ENCODE results near the gene FAM124A. TPM values are rescaled to one million over a fixed set of nuclear protein-coding genes. Genes with fewer than 3 reads are reported as not detected.
A peak's percentile ranks its signal among the peaks of the same experiment; 100 is the strongest.

Gene FAM124A
- total and polyA plus RNA-seq, 2 of the 8 experiments (the other 6 are each of a cell fraction or from before 2014, with no cell fraction given): 40.7 to 49.9 TPM

DNA sequence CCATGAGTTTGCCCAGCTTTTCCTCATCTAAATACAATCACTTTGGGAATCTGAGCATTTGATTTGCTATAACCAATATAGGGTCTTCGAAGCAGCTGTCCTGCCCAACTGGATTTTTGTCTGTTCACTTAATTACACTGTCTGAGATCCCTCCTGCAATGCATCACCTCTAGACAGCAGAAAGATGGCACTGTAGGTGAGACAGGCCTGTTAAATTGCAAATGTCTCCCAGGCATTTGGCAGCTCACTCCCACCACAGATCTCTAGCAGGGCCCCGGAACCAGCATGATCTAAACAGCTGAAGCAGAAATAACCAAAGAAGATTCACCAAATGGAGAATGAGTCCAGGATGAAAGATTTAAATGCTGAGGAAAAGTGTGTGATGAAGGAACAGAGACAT, 75.4 kb downstream of the FAM124A start:
- no peaks in the 10 kb centered on the region for H3K27me3 ChIP-seq (replicated peaks in 1 of 4; ENCODE audit: control insufficient read depth in 3 of 4, extremely low read depth in 1 of 4, insufficient read depth in 3 of 4, low read length in 3 of 4)
- H3K23me2 ChIP-seq (ENCODE audit: low read depth, low read length): no peaks in the 10 kb centered on the region
- no peaks in the 10 kb centered on the region for H3K79me2 ChIP-seq (ENCODE audit: control insufficient read depth in 1 of 2, insufficient read depth in 2 of 2, low read length in 2 of 2)
- H4K5ac ChIP-seq (ENCODE audit: insufficient read length, low read depth, low read length): no peak overlapping the region
- no peaks in the 10 kb centered on the region for H3K36me3 ChIP-seq (ENCODE audit: control insufficient read depth in 2 of 4, insufficient read depth in 4 of 4, low read length in 3 of 4)
- no peak overlapping the region for H2AFZ ChIP-seq (ENCODE audit: low read length)
- no peak overlapping the region for H2BK15ac ChIP-seq (ENCODE audit: low read length)
- no peak overlapping the region; the same call in 1 of the 2 replicates for H2BK20ac ChIP-seq (ENCODE audit: low read length)
- FAIRE-seq (peak; percentile 19), DNase-seq (ENCODE audit: low read depth in 1 of 2, low spot score in 2 of 2) (no peak)
- no peak overlapping the region for H3K4me2 ChIP-seq (ENCODE audit: insufficient read depth in 1 of 2, low read depth in 2 of 2, low read length in 2 of 2)
- POLR2A ChIA-PET (ENCODE audit: partially characterized antibody): interaction anchor here (0.6 to 2.1 kb wide), 11 partner anchors 8 to 538 kb away, joined by 3 to 7 read pairs (median 3); partner anchors contain the start of gene INTS6
- H3K27ac ChIP-seq (ENCODE audit: low read depth, low read length): no peak overlapping the region
- peak overlapping the region; percentile 11; the same call in 1 of the 2 replicates for H2BK5ac ChIP-seq (ENCODE audit: low read depth, low read length)
- 92% methylated on average over 2 of the region's 2 CpGs; no CpG with 5 or more reads in 1 of the 2 experiments for WGBS, 2 experiments (ENCODE audit: extremely low coverage in 1 of 2, insufficient coverage in 1 of 2, insufficient read length in 1 of 2, insufficient replicate concordance in 2 of 2, low coverage in 1 of 2, low lambda C conversion rate in 2 of 2, missing lambda C conversion rate in 1 of 2)
- H3K14ac ChIP-seq (ENCODE audit: insufficient read length): no peak overlapping the region
- H3K79me1 ChIP-seq (ENCODE audit: low read depth, low read length): no peaks in the 10 kb centered on the region
- no peak overlapping the region for H3K18ac ChIP-seq (ENCODE audit: extremely low read depth, low read length)
- no peak overlapping the region for H2AK5ac ChIP-seq (ENCODE audit: low read depth, low read length)
- H4K91ac ChIP-seq (replicated peaks; ENCODE audit: insufficient read length, low read length): peak overlapping the region; percentile 7
- H3K4ac ChIP-seq (replicated peaks; ENCODE audit: insufficient read length, low read depth, low read length): no peak overlapping the region
- H2BK12ac ChIP-seq (ENCODE audit: low read depth, low read length): 0 out of 2 replicates have a peak overlapping the region, but pooled peaks have one; percentile 81
- H3K9ac ChIP-seq (replicated peaks in 1 of 4; ENCODE audit: extremely low read depth in 1 of 4, low read depth in 3 of 4, low read length in 3 of 4): no peak overlapping the region
- no peak overlapping the region for H4K8ac ChIP-seq (ENCODE audit: extremely low read depth, insufficient read depth, low read length)
- no peak overlapping the region for H3K23ac ChIP-seq (ENCODE audit: insufficient read length)
- no peak overlapping the region for H3K4me3 ChIP-seq (ENCODE audit: extremely low read depth in 1 of 4, insufficient read depth in 2 of 4, low read depth in 3 of 4, low read length in 4 of 4)
- no peak overlapping the region for H3K56ac ChIP-seq (replicated peaks; ENCODE audit: insufficient read length, low read depth, low read length)
- CTCF ChIA-PET (ENCODE audit: partially characterized antibody): interaction anchor here (0.5 to 4.9 kb wide), 12 partner anchors 11 to 172 kb away, joined by 3 to 52 read pairs (median 3); no protein-coding TSS in a partner anchor
- no peaks in the 10 kb centered on the region for H3K9me3 ChIP-seq (ENCODE audit: insufficient read depth in 2 of 2, low read depth in 1 of 2, low read length in 1 of 2)
- H3K4me1 ChIP-seq (replicated peaks in 1 of 4; ENCODE audit: control insufficient read depth in 3 of 4, insufficient read depth in 4 of 4, low read length in 3 of 4): peaks cover 2 to 20% (median 14%) of the 10 kb centered on the region in 4 experiments
- no peaks in the 10 kb centered on the region for H4K20me1 ChIP-seq (replicated peaks in 1 of 2; ENCODE audit: control insufficient read depth in 1 of 2, insufficient read depth in 2 of 2, low read length in 2 of 2)
- no peak overlapping the region for H2BK120ac ChIP-seq (replicated peaks; ENCODE audit: low read depth, low read length)
- no peak for TF ChIP-seq RBBP5 (IDR thresholded peaks at IDR 0.05; ENCODE audit: borderline replicate concordance, low read depth, low read length)
- TF ChIP-seq, protein P1, sequence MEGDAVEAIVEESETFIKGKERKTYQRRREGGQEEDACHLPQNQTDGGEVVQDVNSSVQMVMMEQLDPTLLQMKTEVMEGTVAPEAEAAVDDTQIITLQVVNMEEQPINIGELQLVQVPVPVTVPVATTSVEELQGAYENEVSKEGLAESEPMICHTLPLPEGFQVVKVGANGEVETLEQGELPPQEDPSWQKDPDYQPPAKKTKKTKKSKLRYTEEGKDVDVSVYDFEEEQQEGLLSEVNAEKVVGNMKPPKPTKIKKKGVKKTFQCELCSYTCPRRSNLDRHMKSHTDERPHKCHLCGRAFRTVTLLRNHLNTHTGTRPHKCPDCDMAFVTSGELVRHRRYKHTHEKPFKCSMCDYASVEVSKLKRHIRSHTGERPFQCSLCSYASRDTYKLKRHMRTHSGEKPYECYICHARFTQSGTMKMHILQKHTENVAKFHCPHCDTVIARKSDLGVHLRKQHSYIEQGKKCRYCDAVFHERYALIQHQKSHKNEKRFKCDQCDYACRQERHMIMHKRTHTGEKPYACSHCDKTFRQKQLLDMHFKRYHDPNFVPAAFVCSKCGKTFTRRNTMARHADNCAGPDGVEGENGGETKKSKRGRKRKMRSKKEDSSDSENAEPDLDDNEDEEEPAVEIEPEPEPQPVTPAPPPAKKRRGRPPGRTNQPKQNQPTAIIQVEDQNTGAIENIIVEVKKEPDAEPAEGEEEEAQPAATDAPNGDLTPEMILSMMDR (IDR thresholded peaks at IDR 0.05; ENCODE audit: control extremely low read depth in 1 of 3, insufficient read depth in 1 of 3, low read depth in 1 of 3, low read length in 3 of 3): peak in 1 of 3 experiments; percentile 29; a peak in 1 of 4 replicates
- no peak for TF ChIP-seq CREB1 (IDR thresholded peaks at IDR 0.05)
- no peak for TF ChIP-seq TEAD4 (IDR thresholded peaks at IDR 0.05; ENCODE audit: low read depth, low read length)
- TF ChIP-seq TAF7 (optimal IDR thresholded peaks at IDR 0.05; ENCODE audit: borderline replicate concordance, low read depth, low read length): no peak
- TF ChIP-seq SP4 (IDR thresholded peaks at IDR 0.05; ENCODE audit: low read length): no peak
- no peak for TF ChIP-seq SIN3A (conservative IDR thresholded peaks at IDR 0.05 in 1 of 2, IDR thresholded peaks at IDR 0.05 in 1 of 2; ENCODE audit: low read depth in 1 of 2, low read length in 2 of 2)
- no peak for TF ChIP-seq CHD2 (IDR thresholded peaks at IDR 0.05; ENCODE audit: low read length)
- TF ChIP-seq JUN (IDR thresholded peaks at IDR 0.05; ENCODE audit: low read depth, low read length): no peak
- no peak for TF ChIP-seq TAF1 (IDR thresholded peaks at IDR 0.05; ENCODE audit: low read depth, low read length)
- TF ChIP-seq EZH2 (IDR thresholded peaks at IDR 0.05; ENCODE audit: low read depth, low read length, severe bottlenecking): no peak

All from H1 (cell line).